ENCODE measurements around the gene PARP8. TPM values are rescaled to one million over a fixed set of nuclear protein-coding genes. Genes with fewer than 3 reads are reported as not detected.

Gene PARP8
- total RNA-seq, 1 experiment from 2014 or later, result 31.5 TPM

DNA sequence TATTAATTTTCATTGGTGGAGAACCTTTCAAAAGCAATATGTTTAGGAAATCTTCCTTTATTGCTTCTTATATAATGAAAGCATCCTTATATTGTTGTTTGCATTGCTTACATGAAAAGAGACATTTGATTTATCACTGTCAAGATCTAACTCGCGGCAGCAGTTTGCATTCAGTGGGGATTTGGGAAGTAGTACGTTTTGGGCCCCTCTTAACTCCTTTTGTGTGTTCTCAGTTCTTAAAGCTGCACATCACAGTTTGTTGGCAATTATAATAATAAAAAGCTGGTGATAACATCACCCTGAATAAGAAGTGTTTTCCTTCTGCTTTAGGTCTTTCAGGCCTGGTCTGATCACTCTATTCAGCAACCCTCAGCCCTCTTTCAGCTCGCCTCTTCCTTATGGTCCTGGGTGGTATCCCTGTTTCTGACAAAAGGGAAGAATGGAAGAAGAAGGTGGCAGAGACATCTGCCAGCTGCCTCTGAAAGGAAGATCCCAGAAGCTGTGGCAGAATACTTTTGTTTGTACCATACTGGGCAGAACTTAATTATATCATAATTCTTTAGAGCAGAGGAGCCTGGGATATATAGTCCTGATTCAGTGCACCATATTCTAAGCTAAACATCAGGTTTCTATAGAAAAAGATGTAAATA is 53.7 kb downstream of the PARP8 start:
- Histone ChIP-seq H3K27ac (ENCODE audit: low read length) (no peak overlapping the region), H3K9me3 (ENCODE audit: low read length) (no peaks in the 10 kb centered on the region), H3K9me2 (replicated peaks; ENCODE audit: insufficient read depth, low read length) (no peaks in the 10 kb centered on the region), H3K4me1 (ENCODE audit: low read length) (peaks cover 18% of the 10 kb centered on the region), H3K79me2 (ENCODE audit: low read length) (peaks cover 43% of the 10 kb centered on the region), H3K9ac (ENCODE audit: low read length) (no peak overlapping the region), H4K20me1 (ENCODE audit: insufficient read depth, low read depth, low read length) (peaks cover 7% of the 10 kb centered on the region; the same call in 1 of the 2 replicates), H3K27me3 (ENCODE audit: low read length) (no peaks in the 10 kb centered on the region), H3K36me3 (ENCODE audit: insufficient read depth, low read length) (no peaks in the 10 kb centered on the region), H3K4me2 (ENCODE audit: low read depth, low read length, poor library complexity, severe bottlenecking) (no peak overlapping the region), H2AFZ (ENCODE audit: low read length) (no peak overlapping the region), H3K4me3 (ENCODE audit: low read length) (no peak overlapping the region)
- DNase-seq, result no peak

DNA sequence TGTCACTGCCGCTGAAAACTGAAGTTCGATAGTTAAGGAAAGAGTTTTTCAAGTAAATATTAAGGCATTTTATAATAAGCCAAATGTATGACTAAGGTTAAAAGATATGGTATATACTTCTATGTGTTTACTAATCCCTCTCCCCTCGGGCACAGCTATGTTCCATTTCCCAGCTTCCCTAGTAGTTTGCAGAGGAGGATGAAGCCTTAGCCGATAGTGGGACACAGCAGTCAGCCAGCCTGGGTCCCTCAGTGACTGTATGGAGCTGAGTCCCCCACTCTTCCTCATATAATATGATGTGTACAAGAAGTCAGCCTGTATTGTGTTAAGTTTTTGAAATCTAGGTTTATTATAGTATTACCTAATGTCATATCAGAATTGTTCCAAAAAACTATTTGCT is 55.8 kb downstream of the PARP8 start:
- peaks cover 26% of the 10 kb centered on the region for H3K4me1 ChIP-seq (ENCODE audit: low read length)
- H3K9me3 ChIP-seq (ENCODE audit: low read length), result no peaks in the 10 kb centered on the region
- no peak overlapping the region for H3K9ac ChIP-seq (ENCODE audit: low read length)

DNA sequence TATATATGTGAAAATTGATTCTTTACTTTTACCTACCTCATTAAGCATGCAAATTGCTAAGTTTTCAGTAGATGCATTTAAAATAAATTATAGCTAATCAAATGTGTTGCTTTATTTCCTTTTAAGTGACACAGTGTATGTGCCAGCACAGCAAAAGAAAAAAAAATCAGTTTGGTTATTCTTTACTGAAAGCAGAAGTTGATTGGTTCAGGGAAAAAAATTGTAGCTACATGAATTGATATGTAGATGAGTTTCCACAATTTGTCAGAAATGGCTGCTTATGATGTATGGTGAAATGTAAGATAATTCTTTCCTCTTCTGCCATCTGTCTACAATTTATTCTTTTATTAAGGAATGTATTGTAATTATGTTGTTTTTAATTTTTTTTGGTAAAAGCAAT is 57.8 kb downstream of the PARP8 start:
- Histone ChIP-seq H3K4me2 (ENCODE audit: low read depth, low read length, poor library complexity, severe bottlenecking) (no peak overlapping the region), H2AFZ (ENCODE audit: low read length) (no peak overlapping the region), H4K20me1 (ENCODE audit: insufficient read depth, low read depth, low read length) (peaks cover 7% of the 10 kb centered on the region; the same call in 1 of the 2 replicates), H3K9me3 (ENCODE audit: low read length) (no peaks in the 10 kb centered on the region), H3K27me3 (ENCODE audit: low read length) (no peaks in the 10 kb centered on the region), H3K9me2 (replicated peaks; ENCODE audit: insufficient read depth, low read length) (no peaks in the 10 kb centered on the region), H3K79me2 (ENCODE audit: low read length) (peaks cover 65% of the 10 kb centered on the region), H3K27ac (ENCODE audit: low read length) (no peak overlapping the region), H3K9ac (ENCODE audit: low read length) (no peak overlapping the region), H3K36me3 (ENCODE audit: insufficient read depth, low read length) (no peaks in the 10 kb centered on the region), H3K4me1 (ENCODE audit: low read length) (peaks cover 20% of the 10 kb centered on the region), H3K4me3 (ENCODE audit: low read length) (no peak overlapping the region)
- no peak for DNase-seq

More for the DNA sequence above, 55.8 kb downstream of the PARP8 start:
- Histone ChIP-seq H3K27ac (ENCODE audit: low read length) (no peak overlapping the region), H3K4me2 (ENCODE audit: low read depth, low read length, poor library complexity, severe bottlenecking) (no peak overlapping the region), H3K4me3 (ENCODE audit: low read length) (no peak overlapping the region), H4K20me1 (ENCODE audit: insufficient read depth, low read depth, low read length) (peaks cover 7% of the 10 kb centered on the region; the same call in 1 of the 2 replicates), H3K27me3 (ENCODE audit: low read length) (no peaks in the 10 kb centered on the region), H3K36me3 (ENCODE audit: insufficient read depth, low read length) (no peaks in the 10 kb centered on the region), H3K9me2 (replicated peaks; ENCODE audit: insufficient read depth, low read length) (no peaks in the 10 kb centered on the region), H2AFZ (ENCODE audit: low read length) (no peak overlapping the region), H3K79me2 (ENCODE audit: low read length) (peaks cover 55% of the 10 kb centered on the region)
- no peak for DNase-seq

DNA sequence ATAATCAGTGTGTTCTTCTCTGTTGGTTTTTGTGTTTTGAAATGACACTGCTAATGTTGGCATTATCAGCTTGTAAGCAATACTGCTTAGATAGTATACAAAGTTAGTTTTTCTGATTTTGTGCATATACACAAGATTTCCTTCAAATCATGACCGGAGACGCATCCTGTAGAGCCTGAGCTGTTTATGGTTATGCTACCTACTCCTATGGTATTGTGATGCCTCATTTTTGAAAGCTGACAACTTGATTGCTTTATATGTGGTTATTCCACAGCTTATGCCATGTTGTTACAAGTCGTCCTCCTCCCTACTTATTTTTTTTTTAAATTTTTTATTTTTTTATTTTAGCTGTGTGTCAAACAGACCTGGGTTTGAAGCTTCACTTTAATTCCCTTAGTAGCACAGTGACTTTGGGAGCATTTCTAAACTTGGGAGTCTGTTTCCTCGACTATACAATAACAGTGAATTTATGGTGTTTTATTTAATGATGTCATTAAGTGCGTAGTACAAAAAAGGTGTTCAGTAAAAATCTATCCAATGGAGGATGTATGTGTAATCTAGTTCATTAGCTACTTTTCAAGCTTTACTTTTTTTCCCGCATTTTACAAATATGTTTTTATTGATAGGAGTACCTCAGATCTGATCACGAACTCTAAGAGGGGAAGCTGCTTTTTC is 59.5 kb downstream of the PARP8 start:
- Histone ChIP-seq H3K9me2 (replicated peaks; ENCODE audit: insufficient read depth, low read length) (no peaks in the 10 kb centered on the region), H3K36me3 (ENCODE audit: insufficient read depth, low read length) (no peaks in the 10 kb centered on the region), H3K4me1 (ENCODE audit: low read length) (peaks cover 15% of the 10 kb centered on the region), H3K27me3 (ENCODE audit: low read length) (no peaks in the 10 kb centered on the region), H4K20me1 (ENCODE audit: insufficient read depth, low read depth, low read length) (peaks cover 7% of the 10 kb centered on the region; the same call in 1 of the 2 replicates), H3K9me3 (ENCODE audit: low read length) (no peaks in the 10 kb centered on the region), H3K27ac (ENCODE audit: low read length) (no peak overlapping the region), H2AFZ (ENCODE audit: low read length) (no peak overlapping the region), H3K79me2 (ENCODE audit: low read length) (peaks cover 62% of the 10 kb centered on the region), H3K4me2 (ENCODE audit: low read depth, low read length, poor library complexity, severe bottlenecking) (no peak overlapping the region), H3K9ac (ENCODE audit: low read length) (no peak overlapping the region), H3K4me3 (ENCODE audit: low read length) (no peak overlapping the region)
- DNase-seq, result no peak

DNA sequence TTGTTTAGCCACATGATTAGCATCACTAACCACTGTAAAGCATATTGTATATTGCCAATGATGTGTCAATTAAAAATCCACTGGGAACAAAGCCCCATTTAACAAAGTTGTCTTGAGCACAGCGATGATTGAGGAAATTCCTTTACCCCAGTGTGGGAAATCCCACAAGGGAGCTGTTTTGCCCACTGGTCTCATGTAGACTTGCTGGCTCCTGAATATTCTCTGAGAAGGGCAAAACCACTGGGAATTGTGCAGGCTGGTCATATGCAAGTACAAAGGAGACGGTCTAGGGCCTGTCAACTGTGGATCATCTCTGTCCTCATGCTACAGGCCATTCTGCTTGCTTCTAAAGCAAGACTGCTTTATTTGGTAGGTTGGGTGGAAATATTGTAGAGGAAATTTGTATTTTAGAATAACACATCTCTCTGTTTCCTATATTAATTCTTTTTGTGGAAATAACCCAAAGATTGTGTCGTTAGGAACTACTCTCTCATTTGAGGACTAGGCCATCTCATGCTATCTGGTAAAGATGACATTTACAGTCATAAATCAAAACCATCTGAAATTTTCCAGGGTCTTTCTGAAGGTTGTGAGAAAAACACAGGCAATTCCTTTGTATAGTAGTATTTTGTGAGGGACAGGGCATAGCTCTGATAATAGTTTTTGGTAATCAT is 60.2 kb downstream of the PARP8 start:
- Histone ChIP-seq H3K4me1 (ENCODE audit: low read length) (peaks cover 15% of the 10 kb centered on the region), H3K9me3 (ENCODE audit: low read length) (no peaks in the 10 kb centered on the region), H3K36me3 (ENCODE audit: insufficient read depth, low read length) (no peaks in the 10 kb centered on the region), H3K27ac (ENCODE audit: low read length) (no peak overlapping the region), H3K4me3 (ENCODE audit: low read length) (no peak overlapping the region), H3K79me2 (ENCODE audit: low read length) (peaks cover 64% of the 10 kb centered on the region), H3K4me2 (ENCODE audit: low read depth, low read length, poor library complexity, severe bottlenecking) (no peak overlapping the region), H3K9me2 (replicated peaks; ENCODE audit: insufficient read depth, low read length) (no peaks in the 10 kb centered on the region), H4K20me1 (ENCODE audit: insufficient read depth, low read depth, low read length) (peaks cover 7% of the 10 kb centered on the region; the same call in 1 of the 2 replicates), H2AFZ (ENCODE audit: low read length) (no peak overlapping the region), H3K9ac (ENCODE audit: low read length) (no peak overlapping the region), H3K27me3 (ENCODE audit: low read length) (no peaks in the 10 kb centered on the region)
- DNase-seq, result no peak

DNA sequence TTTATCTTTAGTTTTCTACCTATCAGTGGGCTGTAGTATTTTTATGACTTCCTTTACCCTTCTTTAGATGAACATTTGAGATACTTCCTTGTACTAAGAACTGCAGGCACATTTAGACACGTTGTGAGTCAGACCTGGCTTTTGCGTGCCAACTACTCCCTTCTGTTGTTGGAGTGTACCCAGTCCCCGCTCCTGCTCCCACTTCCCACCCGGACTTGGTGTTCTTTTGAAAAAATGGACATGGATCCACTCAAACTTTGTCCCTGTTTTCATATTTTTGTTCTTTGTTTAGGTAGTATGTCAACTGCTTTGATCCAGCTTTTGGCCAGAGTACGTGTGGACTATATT is 60.7 kb downstream of the PARP8 start:
- no peak overlapping the region for H3K9ac ChIP-seq (ENCODE audit: low read length)
- no peak for DNase-seq
- H3K79me2 ChIP-seq (ENCODE audit: low read length), result peaks cover 68% of the 10 kb centered on the region
- no peaks in the 10 kb centered on the region for H3K36me3 ChIP-seq (ENCODE audit: insufficient read depth, low read length)
- H3K9me3 ChIP-seq (ENCODE audit: low read length), result no peaks in the 10 kb centered on the region
- no peak overlapping the region for H3K27ac ChIP-seq (ENCODE audit: low read length)
- no peaks in the 10 kb centered on the region for H3K9me2 ChIP-seq (replicated peaks; ENCODE audit: insufficient read depth, low read length)
- H2AFZ ChIP-seq (ENCODE audit: low read length), result no peak overlapping the region
- no peak overlapping the region for H3K4me3 ChIP-seq (ENCODE audit: low read length)
- peaks cover 7% of the 10 kb centered on the region; the same call in 1 of the 2 replicates for H4K20me1 ChIP-seq (ENCODE audit: insufficient read depth, low read depth, low read length)
- H3K27me3 ChIP-seq (ENCODE audit: low read length), result no peaks in the 10 kb centered on the region
- H3K4me1 ChIP-seq (ENCODE audit: low read length), result peaks cover 15% of the 10 kb centered on the region
- no peak overlapping the region for H3K4me2 ChIP-seq (ENCODE audit: low read depth, low read length, poor library complexity, severe bottlenecking)

DNA sequence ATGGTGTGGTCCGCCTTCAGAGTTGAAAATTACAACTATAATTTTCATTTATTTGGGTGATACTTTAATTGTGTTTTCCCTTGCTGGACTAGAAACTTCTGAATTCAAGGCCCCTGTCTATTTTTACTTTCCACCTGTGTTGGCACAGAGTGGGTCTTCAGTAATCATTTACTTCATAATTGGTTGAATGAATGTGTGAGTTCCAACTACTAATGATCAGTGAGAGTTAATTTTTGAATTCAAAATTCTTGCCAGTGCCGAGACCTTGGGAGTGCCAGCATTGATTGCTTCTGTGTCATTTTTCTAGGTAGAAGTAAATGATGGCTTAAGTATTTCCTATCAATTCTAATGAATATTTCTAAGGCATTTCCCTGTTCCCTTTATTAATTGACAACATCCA is 61.4 kb downstream of the PARP8 start:
- H3K36me3 ChIP-seq (ENCODE audit: insufficient read depth, low read length), result no peaks in the 10 kb centered on the region
- no peak overlapping the region for H3K4me2 ChIP-seq (ENCODE audit: low read depth, low read length, poor library complexity, severe bottlenecking)
- H3K9ac ChIP-seq (ENCODE audit: low read length), result no peak overlapping the region
- H3K4me1 ChIP-seq (ENCODE audit: low read length), result peaks cover 15% of the 10 kb centered on the region
- H4K20me1 ChIP-seq (ENCODE audit: insufficient read depth, low read depth, low read length), result no peaks in the 10 kb centered on the region; the same call in 1 of the 2 replicates
- H3K27ac ChIP-seq (ENCODE audit: low read length), result no peak overlapping the region
- H2AFZ ChIP-seq (ENCODE audit: low read length), result no peak overlapping the region
- peaks cover 61% of the 10 kb centered on the region for H3K79me2 ChIP-seq (ENCODE audit: low read length)
- DNase-seq, result no peak
- H3K9me3 ChIP-seq (ENCODE audit: low read length), result no peaks in the 10 kb centered on the region
- no peaks in the 10 kb centered on the region for H3K27me3 ChIP-seq (ENCODE audit: low read length)
- H3K4me3 ChIP-seq (ENCODE audit: low read length), result no peak overlapping the region
- no peaks in the 10 kb centered on the region for H3K9me2 ChIP-seq (replicated peaks; ENCODE audit: insufficient read depth, low read length)

DNA sequence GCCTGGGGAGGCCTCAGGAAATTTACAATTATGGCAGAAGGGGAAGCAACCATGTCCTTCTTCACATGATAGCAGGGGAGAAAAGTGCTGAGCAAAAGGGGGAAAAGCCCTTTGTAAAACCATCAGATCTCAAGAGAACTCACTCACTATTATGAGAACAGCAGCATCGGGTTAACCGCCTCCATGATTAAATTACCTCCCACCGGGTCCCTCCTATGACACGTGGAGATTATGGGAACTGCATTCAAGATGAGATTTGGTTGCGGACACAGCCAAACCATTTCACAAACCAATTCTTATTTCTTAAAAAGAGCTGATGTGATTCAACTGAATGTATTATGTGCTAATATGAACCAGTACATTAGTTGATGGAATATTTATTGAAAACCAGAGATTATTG is 63.9 kb downstream of the PARP8 start:
- no peak for DNase-seq
- Histone ChIP-seq H3K27me3 (ENCODE audit: low read length) (no peaks in the 10 kb centered on the region), H3K79me2 (ENCODE audit: low read length) (peaks cover 59% of the 10 kb centered on the region), H4K20me1 (ENCODE audit: insufficient read depth, low read depth, low read length) (no peaks in the 10 kb centered on the region; the same call in 1 of the 2 replicates), H3K36me3 (ENCODE audit: insufficient read depth, low read length) (no peaks in the 10 kb centered on the region), H3K27ac (ENCODE audit: low read length) (no peak overlapping the region), H3K4me1 (ENCODE audit: low read length) (peaks cover 11% of the 10 kb centered on the region), H3K4me2 (ENCODE audit: low read depth, low read length, poor library complexity, severe bottlenecking) (no peak overlapping the region), H3K9ac (ENCODE audit: low read length) (no peak overlapping the region), H3K9me2 (replicated peaks; ENCODE audit: insufficient read depth, low read length) (no peaks in the 10 kb centered on the region), H2AFZ (ENCODE audit: low read length) (no peak overlapping the region), H3K4me3 (ENCODE audit: low read length) (no peak overlapping the region), H3K9me3 (ENCODE audit: low read length) (no peaks in the 10 kb centered on the region)
